HEK293 (cell line): ENCODE measurements around the gene ACAP1.

Experiments used
- CTCF ChIP-seq: fragments of 450-650 bp; formaldehyde crosslinking; IDR thresholded peaks from 2 replicates; pipeline ENCODE4 v1.5.1; 2016; ENCODE audit warnings: missing biosample characterization, missing genetic modification characterization
- REST ChIP-seq: fragments of 450-650 bp; formaldehyde crosslinking; IDR thresholded peaks from 2 replicates; pipeline ENCODE4 v1.5.1; 2016; ENCODE audit warnings: missing biosample characterization, missing genetic modification characterization
- ZNF18 ChIP-seq: fragments of 450-650 bp; formaldehyde crosslinking; IDR thresholded peaks from 2 replicates; pipeline ENCODE4 v1.5.1; 2016; ENCODE audit warnings: missing biosample characterization, missing genetic modification characterization
- ZNF311 ChIP-seq: fragments of 450-650 bp; formaldehyde crosslinking; IDR thresholded peaks from 2 replicates; pipeline ENCODE4 v1.5.1; 2017; ENCODE audit warnings: missing biosample characterization, missing genetic modification characterization, borderline replicate concordance

GRCh38 chr17:7317161-7317803 is 19.0 kb upstream of the ACAP1 start:
- TF ChIP-seq CTCF (tag by site-specific recombination) (no peak), ZNF311 (tag by site-specific recombination) (no peak), ZNF18 (tag by site-specific recombination) (no peak), REST (tag by site-specific recombination) (no peak)
